GM18909 (cell line): ENCODE measurements around the gene ACSBG1.

ENCODE experiments used
- ATAC-seq: cut with Tn5 transposase; IDR thresholded peaks from one replicate; pipeline ENCODE4 v1.9.1; 2021; ENCODE audit warnings: mild to moderate bottlenecking; ENCODE audit not compliant: unreplicated experiment, poor library complexity

ACSBG1 gene

GRCh38 chr15:78140292-78140691, 94.1 kb downstream of the ACSBG1 start:
- ATAC-seq = no peak

DNA sequence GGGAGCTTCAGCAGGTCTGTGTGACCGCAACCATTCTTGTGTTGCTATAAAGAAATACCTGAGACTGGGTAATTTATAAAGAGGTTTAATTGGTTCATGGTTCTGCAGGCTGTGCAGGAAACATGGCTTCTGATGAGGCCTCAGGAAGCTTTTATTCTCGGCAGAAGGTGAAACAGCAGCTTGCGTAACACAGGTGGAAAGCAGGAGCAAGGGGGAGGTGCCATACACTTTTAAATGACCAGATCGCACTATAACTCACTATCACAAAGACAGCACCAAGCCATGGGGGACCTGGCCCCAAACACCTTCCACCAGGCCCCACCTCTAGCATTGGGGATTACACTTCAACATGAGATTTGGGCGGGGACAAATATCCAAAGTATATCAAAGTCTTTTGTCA, 94.8 kb downstream of the ACSBG1 start:
- ATAC-seq = no peak

DNA sequence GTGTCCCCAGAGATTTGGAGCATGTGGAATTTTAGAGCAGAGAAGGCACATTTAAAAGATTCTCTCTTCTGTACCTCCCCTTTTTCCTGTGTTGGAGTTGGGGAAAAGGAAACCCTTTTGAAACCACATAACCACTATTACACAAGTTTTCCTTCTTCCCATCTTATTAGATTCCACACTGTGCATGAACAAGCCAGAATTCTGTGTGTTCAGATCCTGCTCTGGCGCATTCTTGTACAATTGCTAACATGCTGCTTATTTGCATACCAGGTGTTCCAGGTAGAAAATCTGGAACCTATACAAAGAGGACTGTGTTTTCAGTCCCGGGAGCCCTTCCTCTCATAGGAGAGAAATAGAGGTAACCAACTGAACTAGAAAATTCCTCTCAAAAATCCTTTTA, 100.6 kb downstream of the ACSBG1 start:
- ATAC-seq = no peak

- peak; percentile 77 for ATAC-seq
Measured at GRCh38 chr15:78131295-78132061, 102.9 kb downstream of the ACSBG1 start, which contains the start of gene CIB2. Gene CIB2 (minus strand): TSS chr15:78131445. CDS start chr15:78131215, 230 bp downstream.

DNA sequence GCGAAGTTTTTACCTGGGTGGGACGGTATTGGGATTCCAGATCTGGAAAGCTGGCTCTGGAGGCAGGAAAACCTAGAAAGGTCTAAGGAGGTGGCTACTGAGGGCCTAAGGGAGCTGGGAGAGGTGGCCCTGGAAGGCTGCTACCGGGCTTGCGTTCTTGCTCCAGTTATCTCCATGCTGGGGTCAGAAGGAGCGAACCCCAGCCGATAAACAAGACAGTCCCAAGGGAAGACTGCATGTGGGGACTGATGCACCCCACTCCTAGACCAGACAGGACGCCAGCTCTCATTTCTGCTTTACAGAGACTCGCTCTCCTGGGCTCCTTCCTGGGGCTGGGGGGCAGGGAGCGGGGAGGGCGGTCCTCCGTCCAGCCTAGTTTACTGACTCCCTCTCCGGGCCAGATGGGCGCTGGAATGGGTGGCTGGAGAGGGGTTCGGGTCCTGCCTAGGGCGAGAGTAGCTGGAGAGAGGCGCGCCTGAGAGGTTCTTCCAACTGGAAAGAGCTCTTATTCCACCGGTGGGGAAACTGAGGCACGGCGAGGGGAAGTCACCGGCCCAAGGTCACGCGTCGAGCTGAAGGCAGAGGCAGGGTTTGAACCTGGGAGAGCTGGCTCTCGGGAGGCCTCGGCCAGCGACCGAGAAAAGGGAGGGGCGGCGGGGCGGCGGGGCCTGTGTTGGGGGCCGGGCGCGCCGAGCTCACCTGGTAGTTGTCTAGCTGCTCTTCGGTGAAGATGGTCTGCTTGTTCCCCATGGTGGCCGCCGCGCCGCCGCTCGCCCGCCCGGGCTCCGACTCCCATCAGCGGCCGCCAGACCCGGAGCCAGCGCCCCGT, 103.7 kb downstream of the ACSBG1 start:
- peak; percentile 22 for ATAC-seq

- ATAC-seq = no peak
Measured at GRCh38 chr15:78129751-78130287, 104.5 kb downstream of the ACSBG1 start.

GRCh38 chr15:78129077-78129750, 105.2 kb downstream of the ACSBG1 start:
- ATAC-seq = no peak

GRCh38 chr15:78127882-78128281, 106.5 kb downstream of the ACSBG1 start:
- ATAC-seq = no peak

- no peak for ATAC-seq
Measured at GRCh38 chr15:78125267-78125666, 109.1 kb downstream of the ACSBG1 start.

- ATAC-seq = no peak
Measured at GRCh38 chr15:78120523-78120922, 113.8 kb downstream of the ACSBG1 start.
